HUES6 (cell line): ENCODE data around the gene GTF2A1.

Source experiments
- H3K27ac ChIP-seq: 2 replicates; pipeline ENCODE4 v1.7.0; 2013; ENCODE audit warnings: low read depth, mild to moderate bottlenecking, low read length, inconsistent platforms
- H3K27me3 ChIP-seq: 2 replicates; pipeline ENCODE4 v1.6.1; 2013; ENCODE audit warnings: low read length; ENCODE audit not compliant: control insufficient read depth, insufficient read depth
- H3K36me3 ChIP-seq: 2 replicates; pipeline ENCODE4 v1.6.1; 2013; ENCODE audit warnings: low read length; ENCODE audit not compliant: control insufficient read depth, insufficient read depth
- H3K4me1 ChIP-seq: 2 replicates; pipeline ENCODE4 v1.6.1; 2013; ENCODE audit warnings: low read length; ENCODE audit not compliant: control insufficient read depth, insufficient read depth
- H3K4me3 ChIP-seq: 2 replicates; pipeline ENCODE4 v1.5.1; 2013; ENCODE audit warnings: low read depth, low read length
- H3K9ac ChIP-seq: one replicate; pipeline ENCODE4 v1.6.1; 2013; ENCODE audit warnings: mild to moderate bottlenecking, low read length
- H3K9me3 ChIP-seq: 2 replicates; pipeline ENCODE4 v1.6.1; 2013; ENCODE audit warnings: low read depth, low read length; ENCODE audit not compliant: control insufficient read depth, insufficient read depth

GTF2A1 gene

GRCh38 chr14:81208489-81208888 lies 12.3 kb downstream of the GTF2A1 start:
- Histone ChIP-seq H3K4me1 (peaks cover 10% of the 10 kb centered on the region; the same call in 1 of the 2 replicates), H3K9me3 (no peaks in the 10 kb centered on the region), H3K36me3 (peaks cover 81% of the 10 kb centered on the region), H3K4me3 (no peak overlapping the region), H3K27ac (no peak overlapping the region), H3K27me3 (no peaks in the 10 kb centered on the region), H3K9ac (no peak overlapping the region)

- Histone ChIP-seq H3K4me1 (peaks cover 10% of the 10 kb centered on the region; the same call in 1 of the 2 replicates), H3K27me3 (no peaks in the 10 kb centered on the region), H3K27ac (no peak overlapping the region), H3K4me3 (no peak overlapping the region), H3K9me3 (no peaks in the 10 kb centered on the region), H3K36me3 (peaks cover 83% of the 10 kb centered on the region), H3K9ac (no peak overlapping the region)
Observed at GRCh38 chr14:81206115-81206514, 14.6 kb downstream of the GTF2A1 start.

- H3K9ac ChIP-seq = no peak overlapping the region
Observed at GRCh38 chr14:81205639-81206038, 15.1 kb downstream of the GTF2A1 start.

GRCh38 chr14:81200054-81200453 lies 20.7 kb downstream of the GTF2A1 start:
- no peak overlapping the region for H3K9ac ChIP-seq
- no peak overlapping the region for H3K4me3 ChIP-seq
- no peaks in the 10 kb centered on the region for H3K9me3 ChIP-seq
- H3K27me3 ChIP-seq = no peaks in the 10 kb centered on the region
- H3K36me3 ChIP-seq = peaks cover 90% of the 10 kb centered on the region
- no peaks in the 10 kb centered on the region for H3K4me1 ChIP-seq
- H3K27ac ChIP-seq = no peak overlapping the region

More at GRCh38 chr14:81205639-81206038, 15.1 kb downstream of the GTF2A1 start:
- Histone ChIP-seq H3K4me1 (peaks cover 10% of the 10 kb centered on the region; the same call in 1 of the 2 replicates), H3K4me3 (no peak overlapping the region), H3K27ac (no peak overlapping the region), H3K27me3 (no peaks in the 10 kb centered on the region), H3K36me3 (peaks cover 83% of the 10 kb centered on the region), H3K9me3 (no peaks in the 10 kb centered on the region)

GRCh38 chr14:81199084-81199483 lies 21.7 kb downstream of the GTF2A1 start:
- H3K36me3 ChIP-seq = peaks cover 93% of the 10 kb centered on the region
- H3K27ac ChIP-seq = no peak overlapping the region
- no peak overlapping the region for H3K4me3 ChIP-seq
- no peaks in the 10 kb centered on the region for H3K9me3 ChIP-seq
- H3K9ac ChIP-seq = no peak overlapping the region
- H3K27me3 ChIP-seq = no peaks in the 10 kb centered on the region
- H3K4me1 ChIP-seq = no peaks in the 10 kb centered on the region

- Histone ChIP-seq H3K4me3 (no peak overlapping the region), H3K9me3 (no peaks in the 10 kb centered on the region), H3K4me1 (no peaks in the 10 kb centered on the region), H3K9ac (no peak overlapping the region), H3K27ac (no peak overlapping the region), H3K36me3 (peaks cover 93% of the 10 kb centered on the region), H3K27me3 (no peaks in the 10 kb centered on the region)
Observed at GRCh38 chr14:81198651-81199050, 22.1 kb downstream of the GTF2A1 start.

- H3K9ac ChIP-seq = no peak overlapping the region
- no peaks in the 10 kb centered on the region for H3K27me3 ChIP-seq
- H3K4me1 ChIP-seq = no peaks in the 10 kb centered on the region
- H3K27ac ChIP-seq = no peak overlapping the region
- H3K4me3 ChIP-seq = no peak overlapping the region
- H3K9me3 ChIP-seq = no peaks in the 10 kb centered on the region
- peaks cover 86% of the 10 kb centered on the region for H3K36me3 ChIP-seq
Observed at GRCh38 chr14:81193924-81194633, 26.7 kb downstream of the GTF2A1 start.

- no peaks in the 10 kb centered on the region for H3K4me1 ChIP-seq
- H3K36me3 ChIP-seq = peaks cover 81% of the 10 kb centered on the region
- no peak overlapping the region for H3K9ac ChIP-seq
- H3K4me3 ChIP-seq = no peak overlapping the region
- no peaks in the 10 kb centered on the region for H3K27me3 ChIP-seq
- no peak overlapping the region for H3K27ac ChIP-seq
- no peaks in the 10 kb centered on the region for H3K9me3 ChIP-seq
Observed at GRCh38 chr14:81192594-81192993, 28.2 kb downstream of the GTF2A1 start.

GRCh38 chr14:81187832-81188522 lies 32.8 kb downstream of the GTF2A1 start:
- Histone ChIP-seq H3K9me3 (no peaks in the 10 kb centered on the region), H3K9ac (no peak overlapping the region), H3K27ac (no peak overlapping the region), H3K36me3 (peaks cover 78% of the 10 kb centered on the region), H3K27me3 (no peaks in the 10 kb centered on the region), H3K4me3 (no peak overlapping the region), H3K4me1 (no peaks in the 10 kb centered on the region)

- Histone ChIP-seq H3K27me3 (no peaks in the 10 kb centered on the region), H3K9me3 (no peaks in the 10 kb centered on the region), H3K4me3 (no peak overlapping the region), H3K4me1 (no peaks in the 10 kb centered on the region), H3K27ac (no peak overlapping the region), H3K9ac (no peak overlapping the region), H3K36me3 (peaks cover 47% of the 10 kb centered on the region)
Observed at GRCh38 chr14:81179631-81180030, 41.1 kb downstream of the GTF2A1 start.

GRCh38 chr14:81178063-81178462 lies 42.7 kb downstream of the GTF2A1 start:
- no peaks in the 10 kb centered on the region for H3K4me1 ChIP-seq
- no peaks in the 10 kb centered on the region for H3K27me3 ChIP-seq
- peaks cover 32% of the 10 kb centered on the region for H3K36me3 ChIP-seq
- H3K4me3 ChIP-seq = no peak overlapping the region
- no peak overlapping the region for H3K27ac ChIP-seq
- H3K9me3 ChIP-seq = no peaks in the 10 kb centered on the region
- no peak overlapping the region for H3K9ac ChIP-seq
